Diencephalon (tissue), 1 donor: ENCODE results near the gene TIRAP. TPM values are rescaled to one million over a fixed set of nuclear protein-coding genes. Genes with fewer than 3 reads are reported as not detected.

Experiments used
- small RNA-seq: library from RNA; depleted of rRNA; stranded (forward); fragments of <200 nt; gene quantifications from one replicate; pipeline ENCODE3, GENCODE V24; 2014
- total RNA-seq: library from RNA; depleted of rRNA; stranded (reverse); fragments of >200 nt; gene quantifications from one replicate; pipeline ENCODE4 v1.2.3, GENCODE V29; 2014

The TIRAP gene, protein sequence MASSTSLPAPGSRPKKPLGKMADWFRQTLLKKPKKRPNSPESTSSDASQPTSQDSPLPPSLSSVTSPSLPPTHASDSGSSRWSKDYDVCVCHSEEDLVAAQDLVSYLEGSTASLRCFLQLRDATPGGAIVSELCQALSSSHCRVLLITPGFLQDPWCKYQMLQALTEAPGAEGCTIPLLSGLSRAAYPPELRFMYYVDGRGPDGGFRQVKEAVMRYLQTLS
- 3.2 TPM for total RNA-seq

DNA sequence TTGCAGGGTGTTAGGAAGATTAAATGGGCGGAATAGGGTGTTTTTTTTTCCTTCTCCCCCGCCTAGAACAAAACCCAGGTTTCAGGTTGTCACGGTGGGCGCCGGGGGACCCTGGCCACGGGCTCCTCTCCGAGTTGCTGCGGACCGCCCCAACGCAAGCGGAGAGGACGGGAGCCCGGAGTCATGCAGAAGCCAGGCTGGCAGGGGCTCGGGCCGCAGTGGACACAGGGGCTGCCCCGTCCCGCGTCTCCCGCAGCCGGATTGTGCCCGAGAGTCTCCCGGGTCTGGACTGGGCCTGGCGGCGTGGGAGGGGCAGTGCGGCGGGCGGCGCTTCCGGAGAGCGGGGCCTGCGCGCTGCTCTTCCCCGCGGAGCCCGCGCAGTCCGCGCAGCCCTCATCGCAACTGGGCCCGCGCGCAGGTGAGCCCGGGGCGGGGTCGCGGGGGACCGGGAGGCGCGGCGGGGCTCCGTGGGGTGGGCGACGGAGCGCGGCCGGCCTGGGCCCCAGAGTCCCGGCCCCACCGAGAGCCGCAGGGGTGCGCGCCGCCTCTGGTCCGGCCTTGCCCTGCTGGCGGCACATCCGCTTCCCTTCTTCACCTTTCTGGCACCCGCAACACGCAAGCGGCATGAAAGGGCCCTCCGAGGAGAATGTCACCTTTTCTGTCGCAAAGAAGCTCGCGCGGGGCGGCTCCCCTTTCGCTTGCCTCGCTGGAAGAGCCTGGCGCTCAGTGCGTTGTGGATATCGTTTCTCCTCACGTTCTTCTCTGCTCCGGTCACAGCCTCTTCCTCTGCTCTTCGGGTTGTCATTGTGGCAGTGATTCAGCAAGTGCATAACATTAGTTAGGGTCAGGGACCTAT, at the start of gene TIRAP:
TSS of gene TIRAP (plus strand) at position 358 of the 856 bp plus-strand sequence. CDS start 7,802 bp downstream, outside the sequence.

DNA sequence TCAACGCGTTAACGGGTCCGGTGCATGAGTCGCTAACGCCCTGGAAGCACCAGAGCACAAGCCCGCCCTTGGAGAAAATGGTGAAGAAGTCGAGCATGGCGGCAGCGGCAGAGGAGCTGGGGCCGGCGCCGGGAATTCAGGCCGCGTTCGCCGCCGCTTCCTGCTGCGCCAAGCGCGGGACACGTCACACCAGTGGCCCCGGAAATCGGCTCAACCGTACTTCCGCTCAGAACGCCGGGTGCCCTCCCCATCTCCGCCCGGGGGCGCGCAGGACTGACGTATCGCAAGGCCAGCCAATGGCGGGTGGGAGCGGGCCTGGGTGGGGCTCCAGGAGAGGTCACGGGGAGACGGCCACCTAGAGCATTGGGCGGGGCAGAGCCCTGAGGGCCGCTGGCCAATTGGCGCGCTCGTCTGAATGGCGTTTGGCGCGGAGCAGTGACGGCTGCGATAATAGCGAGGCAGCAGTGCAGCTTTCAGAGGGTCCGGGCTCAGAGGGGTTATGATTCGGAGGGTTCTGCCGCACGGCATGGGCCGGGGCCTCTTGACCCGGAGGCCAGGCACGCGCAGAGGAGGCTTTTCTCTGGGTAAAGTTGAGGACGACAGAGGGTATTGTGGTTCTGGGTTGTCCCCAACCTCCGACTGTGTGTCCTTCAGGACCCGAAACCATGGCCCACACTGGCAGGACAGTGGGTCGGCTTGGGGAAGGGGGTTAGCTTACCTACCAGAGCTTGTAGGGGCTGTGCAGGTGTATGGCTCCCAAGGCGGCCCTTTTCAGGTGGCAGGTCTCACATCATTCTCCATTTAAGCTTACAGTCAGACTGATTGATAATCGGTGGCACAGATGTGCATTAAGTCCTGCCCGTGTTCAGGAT, 13.9 kb upstream of the TIRAP start, which contains the start of the genes FOXRED1 and SRPRA:
TSS of gene FOXRED1 (plus strand) at position 447 of the 872 bp plus-strand sequence. CDS start at position 500, 53 bp downstream.
TSS of gene SRPRA (minus strand) at position 188 of the 872 bp plus-strand sequence. CDS start at position 97, 91 bp downstream.

GRCh38 chr11:126303623-126304456, 20.9 kb downstream of the TIRAP start, which contains the start of gene DCPS:
Gene DCPS, plus strand, starts transcription at chr11:126304060. Its CDS starts 21 bp downstream, at chr11:126304081.

Small RNA genes lying within 50 kb of the gene (small RNA-seq; reads per million reads assigned to genes)
- gene RN7SL351P, result not detected

Other genes with a start within 250 kb of the TIRAP start
- 29.1 TPM for gene CDON, start 220.2 kb upstream of the TIRAP start, total RNA-seq
- gene RPUSD4, start 71.4 kb upstream of the TIRAP start, total RNA-seq, result 33.0 TPM
- 21.2 TPM for gene FAM118B, start 71.3 kb upstream of the TIRAP start, total RNA-seq
- gene SRPRA, start 14.2 kb upstream of the TIRAP start, total RNA-seq, result 18.9 TPM
- gene FOXRED1, start 13.9 kb upstream of the TIRAP start, total RNA-seq, result 19.4 TPM
- gene DCPS, start 21.0 kb downstream of the TIRAP start, total RNA-seq, result 5.5 TPM
- gene ST3GAL4, start 72.6 kb downstream of the TIRAP start, total RNA-seq, result 22.1 TPM